ENCODE measurements around the gene AFF1.

The AFF1 gene

GRCh38 chr4:87060957-87061356 is 126.1 kb downstream of the AFF1 start:
- Histone ChIP-seq H3K9me3 (no peaks in the 10 kb centered on the region), H3K4me1 (peaks cover 0 to 62% (median 44%) of the 10 kb centered on the region in 4 donors), H3K27ac (no peak overlapping the region), H3K27me3 (no peaks in the 10 kb centered on the region), H3K4me3 (no peak overlapping the region), H3K36me3 (no peaks in the 10 kb centered on the region)
- intact Hi-C loops (cut with DNase I; ENCODE audit: low total_unique reads), result no loop called here
- no peak for DNase-seq
- no peak for TF ChIP-seq CTCF (IDR thresholded peaks at IDR 0.05)

- peaks cover 0 to 42% (median 21%) of the 10 kb centered on the region in 4 donors for H3K4me1 ChIP-seq
- H3K27ac ChIP-seq, result no peak overlapping the region
- intact Hi-C loops (cut with DNase I; ENCODE audit: low total_unique reads), result no loop called here
- no peaks in the 10 kb centered on the region for H3K27me3 ChIP-seq
- H3K4me3 ChIP-seq, result no peak overlapping the region
- no peaks in the 10 kb centered on the region for H3K36me3 ChIP-seq
- TF ChIP-seq CTCF (IDR thresholded peaks at IDR 0.05), result no peak
- no peaks in the 10 kb centered on the region for H3K9me3 ChIP-seq
- DNase-seq, result no peak
Observed at GRCh38 chr4:87065021-87065420, 130.2 kb downstream of the AFF1 start.

- Histone ChIP-seq H3K4me3 (no peak overlapping the region), H3K9me3 (no peaks in the 10 kb centered on the region), H3K36me3 (no peaks in the 10 kb centered on the region), H3K4me1 (peaks cover 0 to 36% (median 19%) of the 10 kb centered on the region in 4 donors), H3K27me3 (no peaks in the 10 kb centered on the region), H3K27ac (no peak overlapping the region)
- no peak for DNase-seq
- TF ChIP-seq CTCF (IDR thresholded peaks at IDR 0.05), result no peak
- intact Hi-C loops (cut with DNase I; ENCODE audit: low total_unique reads), result no loop called here
Observed at GRCh38 chr4:87066403-87067123, 131.8 kb downstream of the AFF1 start.

- no peaks in the 10 kb centered on the region for H3K36me3 ChIP-seq
- intact Hi-C loops (cut with DNase I; ENCODE audit: low total_unique reads), result no loop called here
- DNase-seq, result no peak
- no peak overlapping the region for H3K4me3 ChIP-seq
- no peak overlapping the region for H3K27ac ChIP-seq
- H3K9me3 ChIP-seq, result no peaks in the 10 kb centered on the region
- H3K27me3 ChIP-seq, result no peaks in the 10 kb centered on the region
- H3K4me1 ChIP-seq, result peaks cover 0 to 36% (median 20%) of the 10 kb centered on the region in 4 donors
- TF ChIP-seq CTCF (IDR thresholded peaks at IDR 0.05), result no peak
Observed at GRCh38 chr4:87067124-87067885, 132.5 kb downstream of the AFF1 start.

GRCh38 chr4:87068583-87069021 is 133.8 kb downstream of the AFF1 start:
- no peaks in the 10 kb centered on the region for H3K9me3 ChIP-seq
- no peaks in the 10 kb centered on the region for H3K27me3 ChIP-seq
- intact Hi-C loops (cut with DNase I; ENCODE audit: low total_unique reads), result no loop called here
- peaks cover 0 to 44% (median 27%) of the 10 kb centered on the region in 4 donors for H3K4me1 ChIP-seq
- no peak overlapping the region for H3K4me3 ChIP-seq
- H3K36me3 ChIP-seq, result no peaks in the 10 kb centered on the region
- no peak for DNase-seq
- TF ChIP-seq CTCF (IDR thresholded peaks at IDR 0.05), result no peak
- peak overlapping the region in 1 of 2 donors; percentile 23 for H3K27ac ChIP-seq

Measured in tibial artery (tissue), 4 donors.